Measurements from ENCODE around the gene NPAS3.

DNA sequence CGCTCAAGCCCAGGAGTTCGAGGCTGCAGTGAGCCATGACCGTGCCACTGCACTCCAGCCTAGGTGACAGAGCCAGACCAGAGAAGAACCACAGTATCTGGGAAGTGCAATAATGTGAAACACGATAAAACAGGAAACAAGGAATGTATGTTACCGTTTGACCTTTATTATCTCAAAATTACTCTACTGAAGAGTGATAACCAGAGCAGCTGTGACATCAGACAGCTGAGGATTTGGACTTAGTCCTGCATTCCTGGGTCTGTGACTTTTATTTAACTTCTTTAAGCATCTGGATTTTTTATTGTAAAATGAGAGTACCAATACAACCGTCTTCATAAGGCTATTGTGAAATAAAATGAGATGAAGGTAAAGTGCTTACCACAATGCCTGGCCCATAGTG lies 806.5 kb downstream of the NPAS3 start:
- TF ChIP-seq, protein P1, sequence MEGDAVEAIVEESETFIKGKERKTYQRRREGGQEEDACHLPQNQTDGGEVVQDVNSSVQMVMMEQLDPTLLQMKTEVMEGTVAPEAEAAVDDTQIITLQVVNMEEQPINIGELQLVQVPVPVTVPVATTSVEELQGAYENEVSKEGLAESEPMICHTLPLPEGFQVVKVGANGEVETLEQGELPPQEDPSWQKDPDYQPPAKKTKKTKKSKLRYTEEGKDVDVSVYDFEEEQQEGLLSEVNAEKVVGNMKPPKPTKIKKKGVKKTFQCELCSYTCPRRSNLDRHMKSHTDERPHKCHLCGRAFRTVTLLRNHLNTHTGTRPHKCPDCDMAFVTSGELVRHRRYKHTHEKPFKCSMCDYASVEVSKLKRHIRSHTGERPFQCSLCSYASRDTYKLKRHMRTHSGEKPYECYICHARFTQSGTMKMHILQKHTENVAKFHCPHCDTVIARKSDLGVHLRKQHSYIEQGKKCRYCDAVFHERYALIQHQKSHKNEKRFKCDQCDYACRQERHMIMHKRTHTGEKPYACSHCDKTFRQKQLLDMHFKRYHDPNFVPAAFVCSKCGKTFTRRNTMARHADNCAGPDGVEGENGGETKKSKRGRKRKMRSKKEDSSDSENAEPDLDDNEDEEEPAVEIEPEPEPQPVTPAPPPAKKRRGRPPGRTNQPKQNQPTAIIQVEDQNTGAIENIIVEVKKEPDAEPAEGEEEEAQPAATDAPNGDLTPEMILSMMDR (conservative IDR thresholded peaks at IDR 0.05 in 1 of 2, IDR thresholded peaks at IDR 0.05 in 1 of 2; ENCODE audit: low read depth in 1 of 2, low read length in 2 of 2): no peak
- no peak for TF ChIP-seq EZH2 (IDR thresholded peaks at IDR 0.05; ENCODE audit: low read length, missing control alignments)
